ENCODE data around the gene POU3F4.

Gene POU3F4

DNA sequence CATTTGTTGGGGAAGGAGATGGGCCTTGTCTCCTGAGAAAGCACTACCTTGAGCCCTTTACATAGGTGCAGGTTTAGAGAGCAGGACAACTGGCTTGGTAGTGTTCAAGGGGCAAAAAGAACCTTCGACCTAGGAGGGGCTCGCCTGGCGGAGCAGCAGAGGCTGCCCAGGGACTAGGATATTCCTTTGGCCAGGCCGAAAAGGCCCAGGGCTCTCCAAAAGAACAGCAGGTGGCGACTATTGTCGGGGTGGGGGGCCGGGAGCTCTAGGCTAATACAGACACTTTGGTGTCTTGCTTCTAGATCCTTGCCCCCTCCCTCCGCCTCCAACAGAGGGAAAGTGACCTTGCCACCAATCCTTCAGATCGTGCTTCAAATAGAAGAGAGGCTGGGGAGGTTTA lies 7.1 kb upstream of the POU3F4 start:
- Histone ChIP-seq H3K4me3 (ENCODE audit: low read length) (no peak overlapping the region), H3K4me2 (ENCODE audit: low read depth, low read length) (no peak overlapping the region), H2AFZ (ENCODE audit: low read length) (no peak overlapping the region), H3K9me3 (replicated peaks; ENCODE audit: insufficient read depth, low read length) (no peaks in the 10 kb centered on the region), H3K9ac (ENCODE audit: low read length) (no peak overlapping the region), H4K20me1 (ENCODE audit: insufficient read depth, low read length) (no peaks in the 10 kb centered on the region), H3K79me2 (ENCODE audit: low read length) (no peaks in the 10 kb centered on the region), H3F3A (ENCODE audit: insufficient read depth, low read length) (no peaks in the 10 kb centered on the region), H3K27ac (ENCODE audit: low read length) (no peak overlapping the region), H3K36me3 (replicated peaks; ENCODE audit: insufficient read depth, low read length) (no peaks in the 10 kb centered on the region), H3K9me2 (replicated peaks; ENCODE audit: insufficient read depth, low read length) (no peaks in the 10 kb centered on the region), H3K27me3 (replicated peaks; ENCODE audit: insufficient read depth, low read length) (no peaks in the 10 kb centered on the region), H3K4me1 (ENCODE audit: low read length) (no peaks in the 10 kb centered on the region)
- no peak for TF ChIP-seq EZH2phosphoT487 (IDR thresholded peaks at IDR 0.05; ENCODE audit: low read length)
- TF ChIP-seq, protein P1, sequence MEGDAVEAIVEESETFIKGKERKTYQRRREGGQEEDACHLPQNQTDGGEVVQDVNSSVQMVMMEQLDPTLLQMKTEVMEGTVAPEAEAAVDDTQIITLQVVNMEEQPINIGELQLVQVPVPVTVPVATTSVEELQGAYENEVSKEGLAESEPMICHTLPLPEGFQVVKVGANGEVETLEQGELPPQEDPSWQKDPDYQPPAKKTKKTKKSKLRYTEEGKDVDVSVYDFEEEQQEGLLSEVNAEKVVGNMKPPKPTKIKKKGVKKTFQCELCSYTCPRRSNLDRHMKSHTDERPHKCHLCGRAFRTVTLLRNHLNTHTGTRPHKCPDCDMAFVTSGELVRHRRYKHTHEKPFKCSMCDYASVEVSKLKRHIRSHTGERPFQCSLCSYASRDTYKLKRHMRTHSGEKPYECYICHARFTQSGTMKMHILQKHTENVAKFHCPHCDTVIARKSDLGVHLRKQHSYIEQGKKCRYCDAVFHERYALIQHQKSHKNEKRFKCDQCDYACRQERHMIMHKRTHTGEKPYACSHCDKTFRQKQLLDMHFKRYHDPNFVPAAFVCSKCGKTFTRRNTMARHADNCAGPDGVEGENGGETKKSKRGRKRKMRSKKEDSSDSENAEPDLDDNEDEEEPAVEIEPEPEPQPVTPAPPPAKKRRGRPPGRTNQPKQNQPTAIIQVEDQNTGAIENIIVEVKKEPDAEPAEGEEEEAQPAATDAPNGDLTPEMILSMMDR (IDR thresholded peaks at IDR 0.05; ENCODE audit: low read length): no peak
- TF ChIP-seq EZH2 (optimal IDR thresholded peaks at IDR 0.05; ENCODE audit: low read depth, low read length): no peak
- no peak for DNase-seq

DNA sequence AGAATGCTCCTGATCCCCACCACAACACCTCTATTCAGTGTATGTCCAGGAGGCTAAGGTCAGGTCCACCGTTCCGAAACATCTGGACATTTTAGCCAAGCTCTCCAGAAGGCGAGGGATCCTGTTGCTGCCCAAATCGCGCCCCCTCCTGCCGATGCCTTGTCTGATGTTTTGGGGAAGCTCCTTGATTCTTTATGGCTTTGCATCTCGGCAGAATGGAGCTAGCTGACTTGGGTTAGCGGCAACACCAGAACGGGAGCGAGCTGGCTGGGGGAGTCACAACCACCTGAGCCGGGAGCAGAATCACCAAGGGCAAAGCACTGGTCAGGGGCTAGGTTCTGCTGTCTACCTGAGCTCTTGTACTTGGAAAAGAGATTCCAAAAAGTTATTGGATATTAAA lies 6.6 kb upstream of the POU3F4 start:
- Histone ChIP-seq H3K9me2 (replicated peaks; ENCODE audit: insufficient read depth, low read length) (no peaks in the 10 kb centered on the region), H3K27me3 (replicated peaks; ENCODE audit: insufficient read depth, low read length) (no peaks in the 10 kb centered on the region), H2AFZ (ENCODE audit: low read length) (no peak overlapping the region), H3K9ac (ENCODE audit: low read length) (no peak overlapping the region), H3K36me3 (replicated peaks; ENCODE audit: insufficient read depth, low read length) (no peaks in the 10 kb centered on the region), H3K9me3 (replicated peaks; ENCODE audit: insufficient read depth, low read length) (no peaks in the 10 kb centered on the region), H3K79me2 (ENCODE audit: low read length) (no peaks in the 10 kb centered on the region), H3F3A (ENCODE audit: insufficient read depth, low read length) (no peaks in the 10 kb centered on the region), H4K20me1 (ENCODE audit: insufficient read depth, low read length) (no peaks in the 10 kb centered on the region), H3K4me2 (ENCODE audit: low read depth, low read length) (no peak overlapping the region), H3K27ac (ENCODE audit: low read length) (no peak overlapping the region), H3K4me1 (ENCODE audit: low read length) (no peaks in the 10 kb centered on the region), H3K4me3 (ENCODE audit: low read length) (no peak overlapping the region)
- no peak for DNase-seq
- TF ChIP-seq EZH2 (optimal IDR thresholded peaks at IDR 0.05; ENCODE audit: low read depth, low read length) (no peak), EZH2phosphoT487 (IDR thresholded peaks at IDR 0.05; ENCODE audit: low read length) (no peak)
- TF ChIP-seq, protein P1 (IDR thresholded peaks at IDR 0.05; ENCODE audit: low read length): no peak

DNA sequence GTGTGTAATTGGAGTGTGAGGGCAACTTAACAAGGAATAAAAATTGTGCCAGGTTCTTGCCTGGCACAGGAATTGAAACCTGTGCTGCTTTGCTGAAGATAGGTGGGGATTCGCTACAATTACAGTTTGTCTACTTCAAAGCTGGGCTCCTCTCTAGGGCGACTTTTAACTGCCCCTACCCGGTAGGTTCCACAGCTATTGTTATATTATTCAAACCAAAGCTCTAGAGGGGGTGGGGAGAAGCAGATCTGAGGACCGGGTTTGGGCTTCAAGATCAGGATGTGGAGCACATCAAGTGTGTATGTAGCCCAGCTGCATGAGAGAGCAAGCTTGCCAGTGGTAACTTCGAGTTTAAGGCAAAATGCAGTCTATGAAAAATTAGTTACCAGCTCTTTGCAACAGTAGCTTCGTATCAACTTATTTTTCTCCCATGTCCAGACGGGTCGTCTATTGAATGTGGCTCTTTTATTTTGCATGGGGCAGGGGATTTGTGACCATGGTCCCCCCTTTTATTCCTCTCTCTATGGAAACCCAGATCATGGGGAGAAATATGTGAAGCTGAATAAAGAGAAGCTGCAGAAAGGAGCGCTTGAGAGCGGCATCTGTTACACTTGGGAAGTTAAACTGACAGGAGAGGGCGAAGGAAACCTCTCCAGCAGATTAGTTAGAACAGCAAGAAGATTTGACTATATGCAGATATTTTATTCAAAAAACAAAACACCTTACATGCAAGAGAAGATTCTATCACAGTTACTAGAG lies 3.2 kb upstream of the POU3F4 start:
- H3K79me2 ChIP-seq (ENCODE audit: low read length): no peaks in the 10 kb centered on the region
- DNase-seq: no peak
- no peaks in the 10 kb centered on the region for H3K27me3 ChIP-seq (replicated peaks; ENCODE audit: insufficient read depth, low read length)
- no peaks in the 10 kb centered on the region for H3K9me3 ChIP-seq (replicated peaks; ENCODE audit: insufficient read depth, low read length)
- H3K9me2 ChIP-seq (replicated peaks; ENCODE audit: insufficient read depth, low read length): no peaks in the 10 kb centered on the region
- H3F3A ChIP-seq (ENCODE audit: insufficient read depth, low read length): no peaks in the 10 kb centered on the region
- H3K36me3 ChIP-seq (replicated peaks; ENCODE audit: insufficient read depth, low read length): no peaks in the 10 kb centered on the region
- H3K4me3 ChIP-seq (ENCODE audit: low read length): no peak overlapping the region
- no peak overlapping the region for H3K27ac ChIP-seq (ENCODE audit: low read length)
- TF ChIP-seq, protein P1 (IDR thresholded peaks at IDR 0.05; ENCODE audit: low read length): no peak
- TF ChIP-seq EZH2 (optimal IDR thresholded peaks at IDR 0.05; ENCODE audit: low read depth, low read length) (no peak), EZH2phosphoT487 (IDR thresholded peaks at IDR 0.05; ENCODE audit: low read length) (no peak)
- no peak overlapping the region for H3K4me2 ChIP-seq (ENCODE audit: low read depth, low read length)
- no peak overlapping the region for H3K9ac ChIP-seq (ENCODE audit: low read length)
- H2AFZ ChIP-seq (ENCODE audit: low read length): no peak overlapping the region
- no peaks in the 10 kb centered on the region for H4K20me1 ChIP-seq (ENCODE audit: insufficient read depth, low read length)
- H3K4me1 ChIP-seq (ENCODE audit: low read length): no peaks in the 10 kb centered on the region
